Measurements from ENCODE around the gene YPEL5.

DNA sequence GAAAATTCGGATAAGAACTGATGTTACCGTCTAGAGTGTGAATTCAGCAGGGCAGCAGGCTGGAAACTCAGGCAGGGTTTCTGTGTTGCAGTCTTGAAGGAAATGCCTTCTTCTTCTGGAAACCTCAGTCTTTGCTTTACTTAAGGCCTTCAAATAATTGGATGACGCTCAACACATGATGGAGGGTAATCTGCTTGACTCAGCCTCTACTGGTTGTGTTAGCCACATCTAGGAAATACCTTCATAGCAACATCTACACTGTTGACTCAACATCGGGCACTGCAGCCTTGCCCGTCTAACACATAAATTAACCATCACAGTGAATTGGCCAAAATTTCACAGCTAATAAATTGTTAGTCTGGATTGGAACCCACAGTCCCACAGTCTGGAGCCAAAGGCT is 37.2 kb downstream of the YPEL5 start:
- TF ChIP-seq, protein P1, sequence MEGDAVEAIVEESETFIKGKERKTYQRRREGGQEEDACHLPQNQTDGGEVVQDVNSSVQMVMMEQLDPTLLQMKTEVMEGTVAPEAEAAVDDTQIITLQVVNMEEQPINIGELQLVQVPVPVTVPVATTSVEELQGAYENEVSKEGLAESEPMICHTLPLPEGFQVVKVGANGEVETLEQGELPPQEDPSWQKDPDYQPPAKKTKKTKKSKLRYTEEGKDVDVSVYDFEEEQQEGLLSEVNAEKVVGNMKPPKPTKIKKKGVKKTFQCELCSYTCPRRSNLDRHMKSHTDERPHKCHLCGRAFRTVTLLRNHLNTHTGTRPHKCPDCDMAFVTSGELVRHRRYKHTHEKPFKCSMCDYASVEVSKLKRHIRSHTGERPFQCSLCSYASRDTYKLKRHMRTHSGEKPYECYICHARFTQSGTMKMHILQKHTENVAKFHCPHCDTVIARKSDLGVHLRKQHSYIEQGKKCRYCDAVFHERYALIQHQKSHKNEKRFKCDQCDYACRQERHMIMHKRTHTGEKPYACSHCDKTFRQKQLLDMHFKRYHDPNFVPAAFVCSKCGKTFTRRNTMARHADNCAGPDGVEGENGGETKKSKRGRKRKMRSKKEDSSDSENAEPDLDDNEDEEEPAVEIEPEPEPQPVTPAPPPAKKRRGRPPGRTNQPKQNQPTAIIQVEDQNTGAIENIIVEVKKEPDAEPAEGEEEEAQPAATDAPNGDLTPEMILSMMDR (conservative IDR thresholded peaks at IDR 0.05 in 1 of 2, IDR thresholded peaks at IDR 0.05 in 1 of 2; ENCODE audit: low read depth in 1 of 2, low read length in 2 of 2) = no peak
- TF ChIP-seq EZH2 (IDR thresholded peaks at IDR 0.05; ENCODE audit: low read length, missing control alignments) = no peak

Data from fibroblast of lung (primary cell).